Cardiac muscle cell (in vitro differentiated cells and primary cell): Measurements from ENCODE around the gene DLEU7. TPM values are rescaled to one million over a fixed set of nuclear protein-coding genes. Genes with fewer than 3 reads are reported as not detected.

ENCODE experiments used
- DNase-seq, 2 donors: peaks; one replicate each; pipeline versions ENCODE4 v3.0.0 to v3.0.0-alpha.2; 2010 to 2017; ENCODE audit warnings: low read depth in 1 of 2, low spot score in 1 of 2
- H3K27ac ChIP-seq: fragments of 200-600 bp; sonication (generic); 2 replicates; pipeline ENCODE4 v1.5.1; 2016
- H3K27me3 ChIP-seq: fragments of 200-600 bp; sonication (generic); 2 replicates; pipeline ENCODE4 v1.6.0; 2016; ENCODE audit warnings: control low read depth
- H3K36me3 ChIP-seq: fragments of 200-600 bp; sonication (generic); 2 replicates; pipeline ENCODE4 v1.5.1; 2016; ENCODE audit warnings: control low read depth
- H3K4me1 ChIP-seq: fragments of 200-600 bp; sonication (generic); 2 replicates; pipeline ENCODE4 v1.8.1; 2017; ENCODE audit warnings: low read depth, mild to moderate bottlenecking, mixed run types
- H3K4me3 ChIP-seq: fragments of 200-600 bp; sonication (generic); 2 replicates; pipeline ENCODE4 v1.5.1; 2016; ENCODE audit warnings: mild to moderate bottlenecking
- H3K9me3 ChIP-seq: fragments of 200-600 bp; sonication (generic); 2 replicates; pipeline ENCODE4 v1.5.1; 2017; ENCODE audit warnings: low read depth, mild to moderate bottlenecking, control low read depth
- polyA plus RNA-seq: library from polyadenylated mRNA; unstranded; fragments of >200 nt; fragmentation: Nextera tagmentation; extraction: Ambion mirVana; gene quantifications from 2 replicates; pipeline ENCODE4 v1.2.1, GENCODE V29; 2016
- total RNA-seq: library from RNA; depleted of rRNA; stranded (reverse); fragments of >200 nt; gene quantifications from 2 replicates; pipeline ENCODE4 v1.2.3, GENCODE V29; 2016
- TF ChIP-seq, protein P1 (sequence below): IDR thresholded peaks from 2 replicates; pipeline ENCODE4 v1.5.1; 2012; ENCODE audit warnings: low read depth, mild to moderate bottlenecking, low read length

DLEU7 gene
- total and polyA plus RNA-seq, 2 experiments from 2014 or later = not detected

DNA sequence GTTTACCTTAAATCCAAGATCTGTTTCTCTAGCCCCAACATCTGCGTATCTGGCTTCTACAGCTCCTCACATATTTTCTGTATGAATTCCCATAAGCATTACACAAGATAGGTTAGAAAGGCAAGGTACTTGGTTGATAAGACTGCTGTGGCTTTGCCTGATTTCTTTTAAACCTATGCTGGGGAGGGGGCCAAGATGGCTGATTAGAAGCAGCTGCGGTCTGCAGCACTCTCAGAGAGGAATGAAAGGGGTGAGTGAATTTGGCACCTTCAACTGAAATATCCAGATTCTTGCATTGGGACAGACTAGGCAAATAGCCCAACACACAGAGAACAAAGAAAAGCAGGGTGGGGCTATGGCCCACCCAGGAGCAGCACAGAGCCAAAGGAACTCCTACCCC lies 12.2 kb upstream of the DLEU7 start:
- Histone ChIP-seq H3K4me3 (no peak overlapping the region), H3K9me3 (no peaks in the 10 kb centered on the region), H3K27me3 (no peaks in the 10 kb centered on the region), H3K36me3 (no peaks in the 10 kb centered on the region), H3K27ac (no peak overlapping the region), H3K4me1 (no peaks in the 10 kb centered on the region)
- TF ChIP-seq, protein P1, sequence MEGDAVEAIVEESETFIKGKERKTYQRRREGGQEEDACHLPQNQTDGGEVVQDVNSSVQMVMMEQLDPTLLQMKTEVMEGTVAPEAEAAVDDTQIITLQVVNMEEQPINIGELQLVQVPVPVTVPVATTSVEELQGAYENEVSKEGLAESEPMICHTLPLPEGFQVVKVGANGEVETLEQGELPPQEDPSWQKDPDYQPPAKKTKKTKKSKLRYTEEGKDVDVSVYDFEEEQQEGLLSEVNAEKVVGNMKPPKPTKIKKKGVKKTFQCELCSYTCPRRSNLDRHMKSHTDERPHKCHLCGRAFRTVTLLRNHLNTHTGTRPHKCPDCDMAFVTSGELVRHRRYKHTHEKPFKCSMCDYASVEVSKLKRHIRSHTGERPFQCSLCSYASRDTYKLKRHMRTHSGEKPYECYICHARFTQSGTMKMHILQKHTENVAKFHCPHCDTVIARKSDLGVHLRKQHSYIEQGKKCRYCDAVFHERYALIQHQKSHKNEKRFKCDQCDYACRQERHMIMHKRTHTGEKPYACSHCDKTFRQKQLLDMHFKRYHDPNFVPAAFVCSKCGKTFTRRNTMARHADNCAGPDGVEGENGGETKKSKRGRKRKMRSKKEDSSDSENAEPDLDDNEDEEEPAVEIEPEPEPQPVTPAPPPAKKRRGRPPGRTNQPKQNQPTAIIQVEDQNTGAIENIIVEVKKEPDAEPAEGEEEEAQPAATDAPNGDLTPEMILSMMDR = no peak
- DNase-seq = no peak

DNA sequence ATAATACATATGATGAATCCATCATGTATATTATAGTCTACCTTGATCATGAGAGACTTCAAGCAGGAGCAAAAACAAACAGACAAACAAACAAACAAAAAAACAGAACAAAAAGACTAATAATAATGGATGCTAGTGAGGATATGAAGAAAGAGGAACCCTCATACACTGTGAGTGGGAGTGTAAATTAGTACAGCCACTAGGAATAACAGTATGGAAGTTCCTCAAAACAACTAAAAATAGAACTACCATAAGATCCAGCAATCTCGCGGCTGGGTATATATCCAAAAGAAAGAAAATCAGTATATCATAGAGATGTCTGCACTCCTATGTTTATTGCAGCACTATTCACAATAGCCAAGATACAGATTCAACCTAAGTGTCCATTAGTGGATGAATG lies 7.0 kb upstream of the DLEU7 start:
- Histone ChIP-seq H3K27ac (no peak overlapping the region), H3K4me1 (no peaks in the 10 kb centered on the region), H3K36me3 (no peaks in the 10 kb centered on the region), H3K9me3 (no peaks in the 10 kb centered on the region), H3K4me3 (no peak overlapping the region), H3K27me3 (peaks cover 4% of the 10 kb centered on the region)
- no peak for DNase-seq
- TF ChIP-seq, protein P1 = no peak

DNA sequence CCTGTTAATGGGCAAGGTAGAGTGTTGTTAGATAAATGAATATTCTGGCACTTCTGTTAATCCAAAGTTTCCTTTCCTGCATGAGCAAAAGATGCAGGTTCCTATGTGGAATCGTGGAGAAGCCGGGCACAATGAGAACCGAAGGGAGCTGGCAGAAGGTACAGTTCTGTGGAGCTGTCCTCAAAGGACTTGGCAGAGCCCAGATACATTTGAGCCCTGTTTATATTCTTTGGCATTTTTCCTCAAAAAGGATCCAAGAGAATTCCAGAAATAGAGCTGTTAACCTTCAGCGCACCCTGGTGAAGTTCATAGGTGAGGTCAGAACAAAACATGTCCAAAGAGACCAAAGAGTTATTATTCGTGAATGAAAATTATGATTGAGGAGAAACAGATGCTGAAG lies 4.0 kb upstream of the DLEU7 start:
- no peaks in the 10 kb centered on the region for H3K9me3 ChIP-seq
- no peaks in the 10 kb centered on the region for H3K36me3 ChIP-seq
- no peak overlapping the region for H3K4me3 ChIP-seq
- H3K4me1 ChIP-seq = no peaks in the 10 kb centered on the region
- no peak overlapping the region for H3K27ac ChIP-seq
- TF ChIP-seq, protein P1 = no peak
- H3K27me3 ChIP-seq = peaks cover 27% of the 10 kb centered on the region
- no peak for DNase-seq

DNA sequence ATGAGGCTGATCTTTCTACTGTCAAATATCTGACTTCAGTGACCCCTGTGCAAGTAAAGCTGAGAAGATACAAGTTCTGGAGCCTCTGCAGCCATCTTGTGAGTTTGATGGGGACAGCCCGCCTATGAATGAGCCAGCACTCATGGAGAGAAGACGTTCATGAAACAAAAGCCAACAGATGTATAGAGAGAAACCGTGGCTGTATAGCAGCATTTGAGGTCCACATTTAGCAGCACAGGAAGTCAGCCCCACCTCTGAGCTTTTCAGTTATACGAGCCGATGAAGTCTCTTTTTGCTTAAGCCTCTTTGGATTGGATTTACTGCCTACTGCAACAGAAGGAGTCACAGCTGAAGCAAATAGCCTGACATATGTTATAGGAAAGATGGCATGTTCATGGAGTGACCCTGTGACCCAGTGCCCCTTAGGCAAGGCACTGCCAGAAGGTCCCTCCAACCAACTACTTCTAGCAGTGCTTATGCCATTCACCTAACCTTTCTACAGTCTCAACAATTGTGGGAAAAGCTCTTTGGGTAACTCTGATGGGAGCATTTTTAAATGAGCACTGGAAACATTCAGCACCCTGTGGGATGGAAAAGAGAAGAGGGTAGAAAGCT lies 3.5 kb upstream of the DLEU7 start:
- Histone ChIP-seq H3K9me3 (no peaks in the 10 kb centered on the region), H3K4me3 (no peak overlapping the region), H3K27me3 (peaks cover 33% of the 10 kb centered on the region), H3K4me1 (no peaks in the 10 kb centered on the region), H3K36me3 (no peaks in the 10 kb centered on the region), H3K27ac (no peak overlapping the region)
- DNase-seq = no peak
- TF ChIP-seq, protein P1 = no peak

DNA sequence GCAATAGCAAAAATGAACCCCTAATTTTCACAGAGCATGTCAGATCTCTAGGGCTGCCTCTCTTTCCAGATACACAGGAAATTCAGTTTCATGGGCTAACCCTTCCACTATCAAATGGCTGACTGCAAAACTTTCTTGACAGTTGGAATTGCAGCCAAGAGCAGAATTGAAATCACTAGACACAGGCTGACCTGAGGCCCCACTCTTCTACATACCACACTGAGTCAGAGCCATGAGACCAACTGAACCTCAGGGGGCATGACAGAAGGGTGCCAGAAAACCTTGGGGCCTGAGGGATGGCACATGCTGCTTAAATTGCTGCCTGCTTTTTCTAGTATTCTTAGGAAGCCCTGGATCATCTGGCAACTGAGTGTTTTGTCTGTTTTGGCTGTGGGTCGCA lies 1.7 kb upstream of the DLEU7 start:
- H3K27me3 ChIP-seq = peaks cover 50% of the 10 kb centered on the region
- no peak overlapping the region for H3K27ac ChIP-seq
- no peaks in the 10 kb centered on the region for H3K4me1 ChIP-seq
- TF ChIP-seq, protein P1 = no peak
- no peak overlapping the region for H3K4me3 ChIP-seq
- DNase-seq = peak in 1 of 2 donors; percentile 20
- H3K36me3 ChIP-seq = no peaks in the 10 kb centered on the region
- no peaks in the 10 kb centered on the region for H3K9me3 ChIP-seq
